Measurements from ENCODE around the gene SULT1E1.
A peak's percentile ranks its signal among the peaks of the same experiment; 100 is the strongest.

Gene SULT1E1

GRCh38 chr4:69860052-69860451 lies at the start of gene SULT1E1:
Gene SULT1E1, minus strand, starts transcription at chr4:69860145. Its CDS starts 2,501 bp downstream, at chr4:69857644.
- peak; percentile 69 to 81 for DNase-seq (ENCODE audit: low read depth in 2 of 2)
- TF ChIP-seq, protein P1, sequence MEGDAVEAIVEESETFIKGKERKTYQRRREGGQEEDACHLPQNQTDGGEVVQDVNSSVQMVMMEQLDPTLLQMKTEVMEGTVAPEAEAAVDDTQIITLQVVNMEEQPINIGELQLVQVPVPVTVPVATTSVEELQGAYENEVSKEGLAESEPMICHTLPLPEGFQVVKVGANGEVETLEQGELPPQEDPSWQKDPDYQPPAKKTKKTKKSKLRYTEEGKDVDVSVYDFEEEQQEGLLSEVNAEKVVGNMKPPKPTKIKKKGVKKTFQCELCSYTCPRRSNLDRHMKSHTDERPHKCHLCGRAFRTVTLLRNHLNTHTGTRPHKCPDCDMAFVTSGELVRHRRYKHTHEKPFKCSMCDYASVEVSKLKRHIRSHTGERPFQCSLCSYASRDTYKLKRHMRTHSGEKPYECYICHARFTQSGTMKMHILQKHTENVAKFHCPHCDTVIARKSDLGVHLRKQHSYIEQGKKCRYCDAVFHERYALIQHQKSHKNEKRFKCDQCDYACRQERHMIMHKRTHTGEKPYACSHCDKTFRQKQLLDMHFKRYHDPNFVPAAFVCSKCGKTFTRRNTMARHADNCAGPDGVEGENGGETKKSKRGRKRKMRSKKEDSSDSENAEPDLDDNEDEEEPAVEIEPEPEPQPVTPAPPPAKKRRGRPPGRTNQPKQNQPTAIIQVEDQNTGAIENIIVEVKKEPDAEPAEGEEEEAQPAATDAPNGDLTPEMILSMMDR (IDR thresholded peaks at IDR 0.05; ENCODE audit: low read depth, low read length), result no peak
- H3K4me3 ChIP-seq (replicated peaks in 1 of 2; ENCODE audit: low read depth in 2 of 2, low read length in 2 of 2), result peak within 1 kb of the TSS; percentile 22 to 27

GRCh38 chr4:69909195-69909594 lies 49.2 kb upstream of the SULT1E1 start:
- no peak for DNase-seq (ENCODE audit: low read depth in 2 of 2)
- TF ChIP-seq, protein P1 (IDR thresholded peaks at IDR 0.05; ENCODE audit: low read depth, low read length), result no peak
- no peak overlapping the region for H3K4me3 ChIP-seq (replicated peaks in 1 of 2; ENCODE audit: low read depth in 2 of 2, low read length in 2 of 2)

DNA sequence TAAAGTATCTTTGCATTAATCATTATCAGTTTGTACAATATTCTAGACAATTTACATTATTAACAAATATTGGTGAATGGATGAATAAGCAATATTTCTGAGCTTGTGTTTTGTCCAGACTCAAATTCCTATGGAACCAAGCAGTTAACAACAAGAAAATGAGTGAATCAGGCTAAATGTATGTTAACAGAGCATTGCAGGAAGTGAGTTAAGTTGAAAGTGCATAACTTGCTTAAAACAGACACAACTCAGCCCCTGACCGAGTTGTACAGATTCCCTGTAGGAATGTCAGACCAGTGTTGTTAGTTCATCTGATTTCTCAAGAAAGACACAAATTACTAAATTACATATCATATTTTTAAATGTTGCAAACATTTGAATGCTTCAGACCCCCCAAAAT lies 47.2 kb upstream of the SULT1E1 start:
- peak; percentile 30 to 51 for DNase-seq (ENCODE audit: low read depth in 2 of 2)
- H3K4me3 ChIP-seq (replicated peaks in 1 of 2; ENCODE audit: low read depth in 2 of 2, low read length in 2 of 2), result no peak overlapping the region
- TF ChIP-seq, protein P1 (IDR thresholded peaks at IDR 0.05; ENCODE audit: low read depth, low read length), result no peak

GRCh38 chr4:69896530-69897116 lies 36.7 kb upstream of the SULT1E1 start:
- TF ChIP-seq, protein P1 (IDR thresholded peaks at IDR 0.05; ENCODE audit: low read depth, low read length), result peak; percentile 43
- peak; percentile 39 to 46 for DNase-seq (ENCODE audit: low read depth in 2 of 2)
- H3K4me3 ChIP-seq (replicated peaks in 1 of 2; ENCODE audit: low read depth in 2 of 2, low read length in 2 of 2), result no peak overlapping the region

GRCh38 chr4:69894721-69895120 lies 34.8 kb upstream of the SULT1E1 start:
- TF ChIP-seq, protein P1 (IDR thresholded peaks at IDR 0.05; ENCODE audit: low read depth, low read length), result no peak
- H3K4me3 ChIP-seq (replicated peaks in 1 of 2; ENCODE audit: low read depth in 2 of 2, low read length in 2 of 2), result no peak overlapping the region

DNA sequence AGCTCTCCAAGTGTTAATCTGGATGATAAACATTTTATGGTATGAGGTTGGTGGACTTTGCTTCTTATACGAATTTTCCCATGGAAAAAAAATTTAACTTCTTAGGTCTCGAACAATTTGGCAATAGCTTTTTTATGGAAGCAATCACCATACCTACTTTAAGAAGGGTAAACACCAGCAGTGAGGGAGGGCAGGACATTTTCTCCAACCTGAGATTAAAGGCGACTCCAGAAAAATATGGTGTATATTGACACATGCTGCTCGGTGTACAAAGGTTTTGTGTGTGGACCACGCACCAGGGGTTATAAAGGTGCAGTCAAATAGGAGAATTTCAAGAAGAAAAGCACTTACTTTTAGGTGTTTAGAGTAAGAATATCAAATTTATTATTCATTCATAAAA lies 34.2 kb upstream of the SULT1E1 start:
- no peak for DNase-seq (ENCODE audit: low read depth in 2 of 2)
- H3K4me3 ChIP-seq (replicated peaks in 1 of 2; ENCODE audit: low read depth in 2 of 2, low read length in 2 of 2), result no peak overlapping the region
- TF ChIP-seq, protein P1 (IDR thresholded peaks at IDR 0.05; ENCODE audit: low read depth, low read length), result no peak

More at GRCh38 chr4:69894721-69895120, 34.8 kb upstream of the SULT1E1 start:
- no peak for DNase-seq (ENCODE audit: low read depth in 2 of 2)

DNA sequence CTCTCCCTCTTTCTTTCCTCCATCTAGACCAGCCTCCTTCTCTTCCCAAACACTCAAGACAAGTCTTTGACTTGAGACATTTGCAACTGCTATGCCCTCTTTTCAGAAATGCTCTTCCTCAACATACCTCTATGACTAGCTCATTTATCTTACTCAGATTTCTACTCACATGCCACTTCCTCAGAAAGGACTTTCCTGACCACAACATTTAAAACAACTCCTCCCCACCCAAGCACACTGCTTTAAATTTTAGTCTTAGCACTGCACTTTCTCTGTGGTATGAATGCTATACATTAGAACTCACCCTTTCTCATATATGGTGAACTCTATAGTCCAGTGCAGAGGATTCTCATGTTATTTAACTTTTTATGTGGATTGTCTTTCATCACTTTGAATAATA lies 28.4 kb upstream of the SULT1E1 start:
- TF ChIP-seq, protein P1 (IDR thresholded peaks at IDR 0.05; ENCODE audit: low read depth, low read length), result no peak
- no peak overlapping the region for H3K4me3 ChIP-seq (replicated peaks in 1 of 2; ENCODE audit: low read depth in 2 of 2, low read length in 2 of 2)
- peak; percentile 7 to 22 for DNase-seq (ENCODE audit: low read depth in 2 of 2)
